WTC11 (cell line): ENCODE measurements around the gene STAMBPL1. TPM values are rescaled to one million over a fixed set of nuclear protein-coding genes. Genes with fewer than 3 reads are reported as not detected.

ENCODE experiments used
- ATAC-seq: fragments of 200-7000 bp; cut with Tn5 transposase; 2 replicates; pipeline ENCODE4 v1.10.0; 2021; ENCODE audit warnings: mild to moderate bottlenecking, moderate library complexity
- CTCF ChIA-PET: fragments of 300-600 bp; sonication (Branson Sonifier 250); formaldehyde crosslinking; loops from one replicate; lab custom pipeline; 2021; ENCODE audit warnings: antibody characterized with exemption; lab: Charles Lee
- POLR2A ChIA-PET: fragments of 350-600 bp; sonication (Branson Sonifier 250); formaldehyde crosslinking; loops from one replicate; lab custom pipeline; 2021; ENCODE audit warnings: antibody characterized with exemption; lab: Charles Lee
- DNase-seq: peaks from one replicate; pipeline ENCODE4 v3.0.0; 2021; ENCODE audit warnings: low spot score
- H3K27ac Mint-ChIP-seq: 2 replicates; pipeline ENCODE4 v1.8.0; 2021; ENCODE audit warnings: mixed read lengths
- H3K27me3 Mint-ChIP-seq: 2 replicates; pipeline ENCODE4 v1.8.0; 2021; ENCODE audit warnings: low read depth, mild to moderate bottlenecking, moderate library complexity, mixed read lengths
- H3K36me3 Mint-ChIP-seq: 2 replicates; pipeline ENCODE4 v1.8.0; 2021; ENCODE audit warnings: mixed read lengths
- H3K4me1 Mint-ChIP-seq: 2 replicates; pipeline ENCODE4 v1.8.0; 2022; ENCODE audit warnings: mixed read lengths
- H3K4me3 Mint-ChIP-seq: 2 replicates; pipeline ENCODE4 v1.8.0; 2021; ENCODE audit warnings: mild to moderate bottlenecking, moderate library complexity, mixed read lengths
- H3K9me3 Mint-ChIP-seq: 2 replicates; pipeline ENCODE4 v1.8.0; 2021; ENCODE audit warnings: mixed read lengths
- AFF4 ChIP-seq: sonication (generic); formaldehyde crosslinking; IDR thresholded peaks from 2 replicates; pipeline ENCODE4 v1.8.1; 2023; ENCODE audit warnings: mild to moderate bottlenecking, missing genetic modification reagents, borderline replicate concordance
- CBFB ChIP-seq: sonication (generic); formaldehyde crosslinking; IDR thresholded peaks from 2 replicates; pipeline ENCODE4 v1.8.1; 2022; ENCODE audit warnings: mild to moderate bottlenecking, low read depth, missing genetic modification reagents
- CDX4 ChIP-seq: fragments of 250-450 bp; sonication (Bioruptor Pico); IDR thresholded peaks from 2 replicates; pipeline ENCODE4 v1.9.0; 2021; ENCODE audit warnings: moderate library complexity, mild to moderate bottlenecking, inconsistent platforms, borderline replicate concordance
- ESRRA ChIP-seq: sonication (generic); formaldehyde crosslinking; IDR thresholded peaks from 2 replicates; pipeline ENCODE4 v1.8.1; 2022; ENCODE audit warnings: mild to moderate bottlenecking, missing genetic modification reagents, borderline replicate concordance
- FOXK1 ChIP-seq: sonication (generic); formaldehyde crosslinking; IDR thresholded peaks from 2 replicates; pipeline ENCODE4 v1.8.0; 2022; ENCODE audit warnings: mild to moderate bottlenecking, moderate library complexity, missing genetic modification reagents
- MYBL2 ChIP-seq: sonication (generic); formaldehyde crosslinking; IDR thresholded peaks from 2 replicates; pipeline ENCODE4 v1.8.1; 2023; ENCODE audit warnings: mild to moderate bottlenecking, moderate library complexity, missing genetic modification reagents
- PRDM15 ChIP-seq: sonication (generic); formaldehyde crosslinking; IDR thresholded peaks from 2 replicates; pipeline ENCODE4 v1.8.0; 2022; ENCODE audit warnings: missing genetic modification reagents
- TEAD1 ChIP-seq: sonication (generic); formaldehyde crosslinking; IDR thresholded peaks from 2 replicates; pipeline ENCODE4 v1.8.0; 2022; ENCODE audit warnings: mild to moderate bottlenecking, missing genetic modification reagents
- TP53 ChIP-seq: sonication (generic); formaldehyde crosslinking; IDR thresholded peaks from 2 replicates; pipeline ENCODE4 v1.8.1; 2023; ENCODE audit warnings: mild to moderate bottlenecking, missing genetic modification reagents
- ZNF121 ChIP-seq: sonication (generic); formaldehyde crosslinking; IDR thresholded peaks from 2 replicates; pipeline ENCODE4 v1.8.0; 2023; ENCODE audit warnings: missing genetic modification reagents
- ZNF232 ChIP-seq: sonication (generic); formaldehyde crosslinking; IDR thresholded peaks from 2 replicates; pipeline ENCODE4 v1.8.0; 2022; ENCODE audit warnings: mild to moderate bottlenecking, missing genetic modification reagents
- ZNF423 ChIP-seq: fragments of 250-450 bp; sonication (Bioruptor Pico); IDR thresholded peaks from 2 replicates; pipeline ENCODE4 v2.1.2; 2022; ENCODE audit warnings: mild to moderate bottlenecking, moderate library complexity
- ZNF425 ChIP-seq: fragments of 250-450 bp; sonication (Bioruptor Pico); conservative IDR thresholded peaks from 2 replicates; pipeline ENCODE4 v1.9.0; 2021; ENCODE audit warnings: mild to moderate bottlenecking
- ZNF671 ChIP-seq: fragments of 250-450 bp; sonication (Bioruptor Pico); IDR thresholded peaks from 2 replicates; pipeline ENCODE4 v1.8.0; 2021; ENCODE audit warnings: mild to moderate bottlenecking
- total RNA-seq: library from RNA; stranded (reverse); gene quantifications from 3 replicates; pipeline ENCODE4 v1.2.3, GENCODE V29; 2021

The STAMBPL1 gene
- total RNA-seq, 1 experiment from 2014 or later: 3.9 TPM

GRCh38 chr10:88963318-88963717 is 83.3 kb downstream of the STAMBPL1 start (continued):
- TF ChIP-seq PRDM15 (CRISPR knock-in tag): no peak

- TF ChIP-seq MYBL2 (no peak), CBFB (no peak)
- ChIA-PET POLR2A (no interaction called here), CTCF (interaction anchor here (1.2 kb wide), 1 partner anchor 30 kb away, joined by 6 read pairs; no protein-coding TSS in a partner anchor)
- Mint-ChIP-seq H3K9me3 (no peaks in the 10 kb centered on the region), H3K36me3 (no peaks in the 10 kb centered on the region), H3K4me1 (peaks cover 22% of the 10 kb centered on the region), H3K4me3 (no peak overlapping the region), H3K27me3 (no peaks in the 10 kb centered on the region), H3K27ac (no peak overlapping the region)
- DNase-seq (no peak), ATAC-seq (no peak)
These were observed 84.3 kb downstream of the STAMBPL1 start for GRCh38 chr10:88964360-88964759.

GRCh38 chr10:88964869-88965415 is 84.9 kb downstream of the STAMBPL1 start:
- Mint-ChIP-seq H3K9me3 (no peaks in the 10 kb centered on the region), H3K27ac (no peak overlapping the region), H3K27me3 (no peaks in the 10 kb centered on the region), H3K4me1 (peaks cover 22% of the 10 kb centered on the region), H3K36me3 (no peaks in the 10 kb centered on the region), H3K4me3 (no peak overlapping the region)
- CTCF ChIA-PET: no interaction called here
- DNase-seq (no peak), ATAC-seq (no peak)
- TF ChIP-seq ZNF423 (no peak), ESRRA (CRISPR knock-in tag) (no peak), ZNF425 (CRISPR knock-in tag) (no peak), FOXK1 (CRISPR knock-in tag) (no peak), ZNF121 (no peak), ZNF671 (no peak), TEAD1 (CRISPR knock-in tag) (no peak), TP53 (CRISPR knock-in tag) (no peak), AFF4 (CRISPR knock-in tag) (no peak), ZNF232 (CRISPR knock-in tag) (no peak), CDX4 (CRISPR knock-in tag) (no peak), MYBL2 (no peak)
- POLR2A ChIA-PET: no interaction called here
